WTC11 (cell line): ENCODE results near the gene XRCC4. TPM values are rescaled to one million over a fixed set of nuclear protein-coding genes. Genes with fewer than 3 reads are reported as not detected.
A peak's percentile ranks its signal among the peaks of the same experiment; 100 is the strongest.

Experiments
- ATAC-seq: fragments of 200-7000 bp; cut with Tn5 transposase; 2 replicates; pipeline ENCODE4 v1.10.0; 2021; ENCODE audit warnings: mild to moderate bottlenecking, moderate library complexity
- CTCF ChIA-PET: fragments of 300-600 bp; sonication (Branson Sonifier 250); formaldehyde crosslinking; loops from one replicate; lab custom pipeline; 2021; ENCODE audit warnings: antibody characterized with exemption; lab: Charles Lee
- POLR2A ChIA-PET: fragments of 350-600 bp; sonication (Branson Sonifier 250); formaldehyde crosslinking; loops from one replicate; lab custom pipeline; 2021; ENCODE audit warnings: antibody characterized with exemption; lab: Charles Lee
- DNase-seq: peaks from one replicate; pipeline ENCODE4 v3.0.0; 2021; ENCODE audit warnings: low spot score
- H3K27ac Mint-ChIP-seq: 2 replicates; pipeline ENCODE4 v1.8.0; 2021; ENCODE audit warnings: mixed read lengths
- H3K27me3 Mint-ChIP-seq: 2 replicates; pipeline ENCODE4 v1.8.0; 2021; ENCODE audit warnings: low read depth, mild to moderate bottlenecking, moderate library complexity, mixed read lengths
- H3K36me3 Mint-ChIP-seq: 2 replicates; pipeline ENCODE4 v1.8.0; 2021; ENCODE audit warnings: mixed read lengths
- H3K4me1 Mint-ChIP-seq: 2 replicates; pipeline ENCODE4 v1.8.0; 2022; ENCODE audit warnings: mixed read lengths
- H3K4me3 Mint-ChIP-seq: 2 replicates; pipeline ENCODE4 v1.8.0; 2021; ENCODE audit warnings: mild to moderate bottlenecking, moderate library complexity, mixed read lengths
- H3K9me3 Mint-ChIP-seq: 2 replicates; pipeline ENCODE4 v1.8.0; 2021; ENCODE audit warnings: mixed read lengths
- AFF4 ChIP-seq: sonication (generic); formaldehyde crosslinking; IDR thresholded peaks from 2 replicates; pipeline ENCODE4 v1.8.1; 2023; ENCODE audit warnings: mild to moderate bottlenecking, missing genetic modification reagents, borderline replicate concordance
- ATF1 ChIP-seq: sonication (generic); formaldehyde crosslinking; IDR thresholded peaks from 2 replicates; pipeline ENCODE4 v1.8.1; 2023; ENCODE audit warnings: mild to moderate bottlenecking, moderate library complexity, missing genetic modification reagents
- ATF3 ChIP-seq: sonication (generic); formaldehyde crosslinking; conservative IDR thresholded peaks from 2 replicates; pipeline ENCODE4 v1.8.1; 2022; ENCODE audit warnings: mild to moderate bottlenecking, missing genetic modification reagents
- ELF4 ChIP-seq: sonication (generic); formaldehyde crosslinking; IDR thresholded peaks from 2 replicates; pipeline ENCODE4 v1.8.1; 2022; ENCODE audit warnings: low read depth, mild to moderate bottlenecking, moderate library complexity, missing genetic modification reagents
- FOXP1 ChIP-seq: sonication (generic); formaldehyde crosslinking; IDR thresholded peaks from 2 replicates; pipeline ENCODE4 v1.8.0; 2022; ENCODE audit warnings: missing genetic modification reagents, mild to moderate bottlenecking, moderate library complexity, borderline replicate concordance
- GABPB1 ChIP-seq: sonication (generic); formaldehyde crosslinking; IDR thresholded peaks from 2 replicates; pipeline ENCODE4 v1.8.1; 2023; ENCODE audit warnings: mild to moderate bottlenecking, missing genetic modification reagents
- GRHL2 ChIP-seq: fragments of 250-450 bp; sonication (Bioruptor Pico); IDR thresholded peaks from 2 replicates; pipeline ENCODE4 v1.8.0; 2022; ENCODE audit warnings: mild to moderate bottlenecking, moderate library complexity; ENCODE audit not compliant: insufficient replicate concordance, severe bottlenecking
- HMGA2 ChIP-seq: fragments of 250-450 bp; sonication (Bioruptor Pico); IDR thresholded peaks from 2 replicates; pipeline ENCODE4 v1.4.0; 2021; ENCODE audit warnings: mild to moderate bottlenecking, moderate library complexity
- IRF1 ChIP-seq: sonication (generic); formaldehyde crosslinking; IDR thresholded peaks from 2 replicates; pipeline ENCODE4 v1.8.0; 2023; ENCODE audit warnings: missing genetic modification reagents
- IRF2 ChIP-seq: sonication (generic); formaldehyde crosslinking; IDR thresholded peaks from 2 replicates; pipeline ENCODE4 v1.8.0; 2022; ENCODE audit warnings: low read depth, missing genetic modification reagents, borderline replicate concordance
- MAX ChIP-seq: sonication (generic); formaldehyde crosslinking; IDR thresholded peaks from 2 replicates; pipeline ENCODE4 v1.8.0; 2022; ENCODE audit warnings: mild to moderate bottlenecking, missing genetic modification reagents
- MLX ChIP-seq: sonication (generic); formaldehyde crosslinking; IDR thresholded peaks from 2 replicates; pipeline ENCODE4 v1.8.1; 2023; ENCODE audit warnings: mild to moderate bottlenecking, missing genetic modification reagents, moderate library complexity
- NR1H2 ChIP-seq: sonication (generic); formaldehyde crosslinking; IDR thresholded peaks from 2 replicates; pipeline ENCODE4 v1.9.0; 2021; ENCODE audit warnings: mild to moderate bottlenecking, moderate library complexity, missing genetic modification reagents
- NR2C2 ChIP-seq: sonication (generic); formaldehyde crosslinking; IDR thresholded peaks from 2 replicates; pipeline ENCODE4 v1.8.0; 2022; ENCODE audit warnings: mild to moderate bottlenecking, missing genetic modification reagents
- OVOL2 ChIP-seq: fragments of 250-450 bp; sonication (Bioruptor Pico); IDR thresholded peaks from 2 replicates; pipeline ENCODE4 v1.9.0; 2021; ENCODE audit warnings: mild to moderate bottlenecking, borderline replicate concordance
- RORB ChIP-seq: fragments of 250-450 bp; sonication (Bioruptor Pico); IDR thresholded peaks from 2 replicates; pipeline ENCODE4 v1.9.0; 2021; ENCODE audit warnings: mild to moderate bottlenecking
- TEAD4 ChIP-seq: sonication (generic); formaldehyde crosslinking; IDR thresholded peaks from 2 replicates; pipeline ENCODE4 v1.8.0; 2022; ENCODE audit warnings: mild to moderate bottlenecking, missing genetic modification reagents
- TP53 ChIP-seq: sonication (generic); formaldehyde crosslinking; IDR thresholded peaks from 2 replicates; pipeline ENCODE4 v1.8.1; 2023; ENCODE audit warnings: mild to moderate bottlenecking, missing genetic modification reagents
- USF2 ChIP-seq: sonication (generic); formaldehyde crosslinking; IDR thresholded peaks from 2 replicates; pipeline ENCODE4 v1.8.1; 2023; ENCODE audit warnings: mild to moderate bottlenecking, missing genetic modification reagents, moderate library complexity
- ZBTB43 ChIP-seq: sonication (generic); formaldehyde crosslinking; IDR thresholded peaks from 2 replicates; pipeline ENCODE4 v1.8.1; 2023; ENCODE audit warnings: mild to moderate bottlenecking, missing genetic modification reagents
- ZMAT4 ChIP-seq: fragments of 250-450 bp; sonication (Bioruptor Pico); IDR thresholded peaks from 2 replicates; pipeline ENCODE4 v1.9.0; 2021; ENCODE audit warnings: mild to moderate bottlenecking
- ZNF317 ChIP-seq: sonication (generic); formaldehyde crosslinking; IDR thresholded peaks from 2 replicates; pipeline ENCODE4 v1.8.1; 2023; ENCODE audit warnings: low read depth, mild to moderate bottlenecking, moderate library complexity, missing genetic modification reagents, borderline replicate concordance
- total RNA-seq: library from RNA; stranded (reverse); gene quantifications from 3 replicates; pipeline ENCODE4 v1.2.3, GENCODE V29; 2021

XRCC4 gene
- total RNA-seq, 1 experiment from 2014 or later: 13.5 TPM

- peaks cover 15% of the 10 kb centered on the region for H3K36me3 Mint-ChIP-seq
- POLR2A ChIA-PET: no interaction called here
- no peak overlapping the region for H3K4me3 Mint-ChIP-seq
- TF ChIP-seq ELF4 (CRISPR knock-in tag) (no peak), NR1H2 (no peak), ATF1 (CRISPR knock-in tag) (no peak), AFF4 (CRISPR knock-in tag) (no peak), TEAD4 (CRISPR knock-in tag) (no peak), IRF2 (CRISPR knock-in tag) (no peak), ZBTB43 (CRISPR knock-in tag) (no peak), TP53 (no peak), OVOL2 (CRISPR knock-in tag) (no peak)
- ATAC-seq: no peak
- H3K27me3 Mint-ChIP-seq: no peaks in the 10 kb centered on the region
- DNase-seq: no peak
- no peaks in the 10 kb centered on the region for H3K9me3 Mint-ChIP-seq
- H3K4me1 Mint-ChIP-seq: peaks cover 77% of the 10 kb centered on the region
- H3K27ac Mint-ChIP-seq: peak overlapping the region; percentile 69; the same call in 1 of the 2 replicates
- CTCF ChIA-PET: interaction anchor here (1.2 kb wide), 1 partner anchor 759 kb away, joined by 3 read pairs; no protein-coding TSS in a partner anchor
Observed at GRCh38 chr5:83072966-83073365, 4.4 kb upstream of the XRCC4 start.

- DNase-seq: peak; percentile 17
- peak; percentile 36 for ATAC-seq
- H3K9me3 Mint-ChIP-seq: peaks cover 1% of the 10 kb centered on the region; the same call in 1 of the 2 replicates
- ChIA-PET CTCF (interaction anchor here (1.3 kb wide), 1 partner anchor 396 kb away, joined by 5 read pairs; no protein-coding TSS in a partner anchor), POLR2A (interaction anchor here (0.6 to 1.0 kb wide), 6 partner anchors 9 to 397 kb away, joined by 3 to 5 read pairs (median 5); partner anchors contain the start of gene VCAN)
- H3K27ac Mint-ChIP-seq: peak overlapping the region; percentile 99
- H3K36me3 Mint-ChIP-seq: peaks cover 14% of the 10 kb centered on the region
- H3K4me3 Mint-ChIP-seq: peak overlapping the region; percentile 99
- TF ChIP-seq NR2C2 (CRISPR knock-in tag) (no peak), ATF3 (CRISPR knock-in tag) (no peak), IRF1 (CRISPR knock-in tag) (no peak), FOXP1 (CRISPR knock-in tag) (no peak)
- H3K4me1 Mint-ChIP-seq: peaks cover 45% of the 10 kb centered on the region
- no peaks in the 10 kb centered on the region for H3K27me3 Mint-ChIP-seq
Observed at GRCh38 chr5:83077662-83078261, 415 bp downstream of the XRCC4 start.

- Mint-ChIP-seq H3K27me3 (no peaks in the 10 kb centered on the region), H3K4me3 (no peak overlapping the region), H3K36me3 (no peaks in the 10 kb centered on the region), H3K4me1 (peaks cover 15% of the 10 kb centered on the region), H3K27ac (no peak overlapping the region), H3K9me3 (peaks cover 3% of the 10 kb centered on the region; the same call in 1 of the 2 replicates)
- CTCF ChIA-PET: no interaction called here
- POLR2A ChIA-PET: no interaction called here
- ATAC-seq: no peak
- DNase-seq: no peak
- TF ChIP-seq GRHL2 (CRISPR knock-in tag) (no peak), MLX (no peak), ZNF317 (CRISPR knock-in tag) (no peak), ZMAT4 (CRISPR knock-in tag) (no peak), ATF1 (CRISPR knock-in tag) (no peak), TEAD4 (CRISPR knock-in tag) (no peak), GABPB1 (CRISPR knock-in tag) (no peak), USF2 (CRISPR knock-in tag) (no peak), RORB (CRISPR knock-in tag) (no peak), MAX (no peak), HMGA2 (CRISPR knock-in tag) (no peak)
Observed at GRCh38 chr5:83082750-83083149, 5.4 kb downstream of the XRCC4 start.
